HCT116 (cell line): ENCODE measurements around the gene PLCXD3.

Source experiments
- EGR1 ChIP-seq: IDR thresholded peaks from 2 replicates; pipeline ENCODE4 v1.6.1; 2012; ENCODE audit warnings: low read depth
- EZH2phosphoT487 ChIP-seq: fragments of 200-600 bp; IDR thresholded peaks from 2 replicates; pipeline ENCODE4 v1.6.1; 2018; ENCODE audit warnings: antibody characterized with exemption, borderline replicate concordance
- POLR2A ChIP-seq: IDR thresholded peaks from 2 replicates; pipeline ENCODE4 v1.7.0; 2011; ENCODE audit warnings: borderline replicate concordance; ENCODE audit not compliant: insufficient read depth, insufficient read length; ENCODE audit errors: extremely low read depth
- TF ChIP-seq, protein P1 (sequence below): IDR thresholded peaks from 2 replicates; pipeline ENCODE4 v1.6.1; 2012; ENCODE audit warnings: low read depth
- TF ChIP-seq, protein P2 (sequence below), 3 experiments: fragments of 200-600 bp in 1 of 3; sonication (generic) in 1 of 3; IDR thresholded peaks in 2 of 3; conservative IDR thresholded peaks in 1 of 3; 2 replicates each; pipeline ENCODE4 v1.5.1; 2012 to 2017; ENCODE audit warnings: low read depth in 2 of 3, low read length in 2 of 3, antibody characterized with exemption in 1 of 3, borderline replicate concordance in 1 of 3, control low read depth in 1 of 3, mild to moderate bottlenecking in 1 of 3, mixed read lengths in 1 of 3, mixed run types in 1 of 3, moderate library complexity in 1 of 3; ENCODE audit not compliant: insufficient read depth in 1 of 3
- TF ChIP-seq, protein P3 (sequence below): IDR thresholded peaks from 2 replicates; pipeline ENCODE4 v1.6.1; 2011; ENCODE audit warnings: mild to moderate bottlenecking, low read length, moderate library complexity; ENCODE audit not compliant: insufficient replicate concordance; ENCODE audit errors: extremely low read depth
- TF ChIP-seq, protein P4 (sequence below): IDR thresholded peaks from 2 replicates; pipeline ENCODE4 v1.6.1; 2012

DNA sequence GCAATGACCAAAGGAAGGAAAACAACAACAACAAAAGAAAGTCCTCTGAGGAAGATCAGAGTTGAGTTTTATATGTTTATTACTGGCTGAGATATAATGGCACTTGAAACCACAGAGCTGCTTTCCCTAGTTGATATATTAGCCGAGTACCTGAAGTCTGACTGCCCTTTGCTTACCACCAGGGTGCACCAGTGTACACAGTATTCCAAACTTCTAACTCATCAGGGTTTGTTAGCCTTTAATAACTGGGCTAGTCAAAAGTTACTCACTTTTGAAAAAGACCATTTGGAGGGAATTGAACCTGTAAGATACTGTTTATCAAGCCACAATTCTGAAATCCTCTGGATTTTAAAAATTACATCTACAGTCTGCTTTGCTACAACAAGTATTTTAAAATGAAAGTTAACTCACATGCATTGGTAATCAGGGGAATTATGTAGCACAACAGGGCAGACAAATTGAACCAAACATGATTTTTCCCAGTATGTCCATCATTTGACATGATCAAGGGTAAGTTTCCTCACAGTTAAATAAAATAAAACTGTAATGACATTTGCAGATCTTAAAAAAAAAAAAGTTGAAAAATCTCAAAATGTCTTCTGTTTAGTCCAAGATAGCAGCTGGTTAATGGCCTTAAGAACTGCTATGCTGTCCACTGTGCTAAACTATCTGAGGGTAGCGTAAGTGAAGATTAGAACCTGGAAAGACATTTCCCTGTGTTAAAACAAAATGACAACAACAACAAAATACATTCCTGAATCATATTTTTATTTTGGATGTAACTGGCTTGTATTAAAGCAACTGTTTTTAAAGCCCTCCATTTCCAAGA, 239.8 kb downstream of the PLCXD3 start:
- TF ChIP-seq, protein P1, sequence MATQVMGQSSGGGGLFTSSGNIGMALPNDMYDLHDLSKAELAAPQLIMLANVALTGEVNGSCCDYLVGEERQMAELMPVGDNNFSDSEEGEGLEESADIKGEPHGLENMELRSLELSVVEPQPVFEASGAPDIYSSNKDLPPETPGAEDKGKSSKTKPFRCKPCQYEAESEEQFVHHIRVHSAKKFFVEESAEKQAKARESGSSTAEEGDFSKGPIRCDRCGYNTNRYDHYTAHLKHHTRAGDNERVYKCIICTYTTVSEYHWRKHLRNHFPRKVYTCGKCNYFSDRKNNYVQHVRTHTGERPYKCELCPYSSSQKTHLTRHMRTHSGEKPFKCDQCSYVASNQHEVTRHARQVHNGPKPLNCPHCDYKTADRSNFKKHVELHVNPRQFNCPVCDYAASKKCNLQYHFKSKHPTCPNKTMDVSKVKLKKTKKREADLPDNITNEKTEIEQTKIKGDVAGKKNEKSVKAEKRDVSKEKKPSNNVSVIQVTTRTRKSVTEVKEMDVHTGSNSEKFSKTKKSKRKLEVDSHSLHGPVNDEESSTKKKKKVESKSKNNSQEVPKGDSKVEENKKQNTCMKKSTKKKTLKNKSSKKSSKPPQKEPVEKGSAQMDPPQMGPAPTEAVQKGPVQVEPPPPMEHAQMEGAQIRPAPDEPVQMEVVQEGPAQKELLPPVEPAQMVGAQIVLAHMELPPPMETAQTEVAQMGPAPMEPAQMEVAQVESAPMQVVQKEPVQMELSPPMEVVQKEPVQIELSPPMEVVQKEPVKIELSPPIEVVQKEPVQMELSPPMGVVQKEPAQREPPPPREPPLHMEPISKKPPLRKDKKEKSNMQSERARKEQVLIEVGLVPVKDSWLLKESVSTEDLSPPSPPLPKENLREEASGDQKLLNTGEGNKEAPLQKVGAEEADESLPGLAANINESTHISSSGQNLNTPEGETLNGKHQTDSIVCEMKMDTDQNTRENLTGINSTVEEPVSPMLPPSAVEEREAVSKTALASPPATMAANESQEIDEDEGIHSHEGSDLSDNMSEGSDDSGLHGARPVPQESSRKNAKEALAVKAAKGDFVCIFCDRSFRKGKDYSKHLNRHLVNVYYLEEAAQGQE: no peak
- TF ChIP-seq, protein P2, sequence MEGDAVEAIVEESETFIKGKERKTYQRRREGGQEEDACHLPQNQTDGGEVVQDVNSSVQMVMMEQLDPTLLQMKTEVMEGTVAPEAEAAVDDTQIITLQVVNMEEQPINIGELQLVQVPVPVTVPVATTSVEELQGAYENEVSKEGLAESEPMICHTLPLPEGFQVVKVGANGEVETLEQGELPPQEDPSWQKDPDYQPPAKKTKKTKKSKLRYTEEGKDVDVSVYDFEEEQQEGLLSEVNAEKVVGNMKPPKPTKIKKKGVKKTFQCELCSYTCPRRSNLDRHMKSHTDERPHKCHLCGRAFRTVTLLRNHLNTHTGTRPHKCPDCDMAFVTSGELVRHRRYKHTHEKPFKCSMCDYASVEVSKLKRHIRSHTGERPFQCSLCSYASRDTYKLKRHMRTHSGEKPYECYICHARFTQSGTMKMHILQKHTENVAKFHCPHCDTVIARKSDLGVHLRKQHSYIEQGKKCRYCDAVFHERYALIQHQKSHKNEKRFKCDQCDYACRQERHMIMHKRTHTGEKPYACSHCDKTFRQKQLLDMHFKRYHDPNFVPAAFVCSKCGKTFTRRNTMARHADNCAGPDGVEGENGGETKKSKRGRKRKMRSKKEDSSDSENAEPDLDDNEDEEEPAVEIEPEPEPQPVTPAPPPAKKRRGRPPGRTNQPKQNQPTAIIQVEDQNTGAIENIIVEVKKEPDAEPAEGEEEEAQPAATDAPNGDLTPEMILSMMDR (IDR thresholded peaks at IDR 0.05 in 2 of 3, conservative IDR thresholded peaks at IDR 0.05 in 1 of 3; ENCODE audit: borderline replicate concordance in 1 of 3, insufficient read depth in 1 of 3, low read depth in 2 of 3, low read length in 2 of 3): peak; percentile 51 to 77 (median 70); a peak in 5 of 6 replicates
- TF ChIP-seq, protein P3, sequence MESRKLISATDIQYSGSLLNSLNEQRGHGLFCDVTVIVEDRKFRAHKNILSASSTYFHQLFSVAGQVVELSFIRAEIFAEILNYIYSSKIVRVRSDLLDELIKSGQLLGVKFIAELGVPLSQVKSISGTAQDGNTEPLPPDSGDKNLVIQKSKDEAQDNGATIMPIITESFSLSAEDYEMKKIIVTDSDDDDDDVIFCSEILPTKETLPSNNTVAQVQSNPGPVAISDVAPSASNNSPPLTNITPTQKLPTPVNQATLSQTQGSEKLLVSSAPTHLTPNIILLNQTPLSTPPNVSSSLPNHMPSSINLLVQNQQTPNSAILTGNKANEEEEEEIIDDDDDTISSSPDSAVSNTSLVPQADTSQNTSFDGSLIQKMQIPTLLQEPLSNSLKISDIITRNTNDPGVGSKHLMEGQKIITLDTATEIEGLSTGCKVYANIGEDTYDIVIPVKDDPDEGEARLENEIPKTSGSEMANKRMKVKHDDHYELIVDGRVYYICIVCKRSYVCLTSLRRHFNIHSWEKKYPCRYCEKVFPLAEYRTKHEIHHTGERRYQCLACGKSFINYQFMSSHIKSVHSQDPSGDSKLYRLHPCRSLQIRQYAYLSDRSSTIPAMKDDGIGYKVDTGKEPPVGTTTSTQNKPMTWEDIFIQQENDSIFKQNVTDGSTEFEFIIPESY: no peak
- no peak for TF ChIP-seq EZH2phosphoT487
- TF ChIP-seq POLR2A: no peak
- TF ChIP-seq, protein P4, sequence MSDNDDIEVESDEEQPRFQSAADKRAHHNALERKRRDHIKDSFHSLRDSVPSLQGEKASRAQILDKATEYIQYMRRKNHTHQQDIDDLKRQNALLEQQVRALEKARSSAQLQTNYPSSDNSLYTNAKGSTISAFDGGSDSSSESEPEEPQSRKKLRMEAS: no peak
- TF ChIP-seq EGR1: no peak
